ENCODE measurements around the gene CAMKMT.

- TF ChIP-seq CTCF (conservative IDR thresholded peaks at IDR 0.05), result no peak
- no peak for TF ChIP-seq ZFX (IDR thresholded peaks at IDR 0.05)
These were observed 318.8 kb downstream of the CAMKMT start for GRCh38 chr2:44680424-44680971.
